Large intestine (tissue), 3 donors: Measurements from ENCODE around the gene SIDT1. TPM values are rescaled to one million over a fixed set of nuclear protein-coding genes. Genes with fewer than 3 reads are reported as not detected.

Experiments
- DNase-seq, 2 donors: peaks; one replicate each; pipeline versions ENCODE4 v3.0.0 to v3.0.0-alpha.2; 2013
- H3K27ac ChIP-seq: one replicate; pipeline ENCODE4 v1.5.1; 2013; ENCODE audit warnings: low read length
- H3K27me3 ChIP-seq: 2 replicates; pipeline ENCODE4 v1.6.1; 2013; ENCODE audit warnings: low read length; ENCODE audit not compliant: control insufficient read depth, insufficient read depth
- H3K36me3 ChIP-seq: 2 replicates; pipeline ENCODE4 v1.6.1; 2013; ENCODE audit warnings: low read length; ENCODE audit not compliant: control insufficient read depth, insufficient read depth
- H3K4me1 ChIP-seq: one replicate; pipeline ENCODE4 v1.6.1; 2013; ENCODE audit warnings: low read length; ENCODE audit not compliant: control insufficient read depth, insufficient read depth
- H3K4me3 ChIP-seq: one replicate; pipeline ENCODE4 v1.5.1; 2013; ENCODE audit warnings: low read length
- H3K9me3 ChIP-seq: one replicate; pipeline ENCODE4 v1.6.1; 2013; ENCODE audit warnings: mild to moderate bottlenecking, low read depth, low read length, moderate library complexity; ENCODE audit not compliant: control insufficient read depth
- WGBS: methylation state at CpG from one replicate; pipeline ENCODE4 v1.1.5; 2013; ENCODE audit warnings: low lambda C conversion rate; ENCODE audit not compliant: insufficient coverage; 5-methylcytosine and 5-hydroxymethylcytosine counted together
- polyA plus RNA-seq: library from polyadenylated mRNA; unstranded; fragments of 120-200 nt; gene quantifications from one replicate; pipeline ENCODE4 v1.2.1, GENCODE V29; 2013

SIDT1 gene
- polyA plus RNA-seq, 1 donor = 4.5 TPM

DNA sequence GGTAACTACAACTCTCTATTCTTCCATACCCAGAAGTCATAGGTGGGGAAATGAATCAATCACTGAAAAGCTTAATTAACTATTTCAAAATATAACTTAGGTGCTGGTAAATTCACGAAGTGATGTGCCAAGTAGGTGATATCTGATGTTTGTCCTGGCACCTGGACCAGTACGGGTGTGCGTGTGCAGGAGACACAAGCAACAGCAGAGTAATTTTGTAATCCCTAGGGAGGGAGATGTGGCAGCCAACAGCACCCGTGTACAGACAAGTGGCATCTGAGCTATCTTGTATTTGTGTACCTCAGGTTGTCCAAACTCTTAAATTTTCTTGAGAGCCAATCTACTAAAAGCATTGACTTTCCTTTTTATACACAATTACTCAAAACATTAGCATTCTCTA lies 141.2 kb downstream of the SIDT1 start:
- no peaks in the 10 kb centered on the region for H3K9me3 ChIP-seq
- peaks cover 31% of the 10 kb centered on the region for H3K36me3 ChIP-seq
- no peaks in the 10 kb centered on the region for H3K4me1 ChIP-seq
- H3K4me3 ChIP-seq = no peak overlapping the region
- H3K27me3 ChIP-seq = no peaks in the 10 kb centered on the region
- no peak overlapping the region for H3K27ac ChIP-seq
- whole genome bisulfite sequencing = no CpG with 5 or more reads among the region's 4 CpGs
- DNase-seq = no peak

DNA sequence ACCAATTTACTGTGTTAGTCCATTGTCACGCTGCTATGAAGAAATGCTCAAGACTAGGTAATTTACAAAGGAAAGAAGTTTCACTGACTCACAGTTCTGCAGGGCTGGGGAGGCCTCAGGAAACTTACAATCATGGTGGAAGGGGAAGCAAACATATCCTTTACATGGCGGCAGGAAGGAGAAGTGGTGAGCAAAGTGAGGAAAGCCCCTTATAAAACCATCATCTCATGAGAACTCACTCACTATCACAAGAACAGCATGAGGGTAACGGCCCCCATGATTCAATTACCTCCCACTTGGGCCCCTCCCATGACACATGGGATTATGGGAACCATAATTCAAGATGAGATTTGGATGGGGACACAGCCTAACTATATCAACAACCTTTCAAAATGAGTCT lies 143.9 kb downstream of the SIDT1 start:
- WGBS = no CpG with 5 or more reads among the region's 3 CpGs

DNA sequence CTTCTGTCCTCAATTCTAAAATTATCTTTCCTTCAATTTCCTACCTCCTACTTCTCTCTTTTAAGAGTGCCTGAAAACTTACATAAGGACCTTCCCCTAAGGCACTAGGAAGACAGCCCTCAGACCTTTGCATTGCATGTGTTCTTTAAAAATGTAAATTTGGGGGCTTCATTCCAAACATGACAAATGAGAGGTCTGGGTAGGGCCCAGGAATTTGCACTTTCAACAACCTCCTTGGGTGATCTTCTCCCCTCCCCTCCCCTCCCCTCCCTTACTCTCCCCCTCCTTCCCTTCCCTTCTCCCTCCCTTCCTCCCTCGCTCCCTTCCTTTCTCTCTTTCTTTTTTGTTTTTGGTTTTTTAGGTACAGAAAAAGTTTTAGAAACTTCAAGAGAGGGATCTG lies 145.4 kb downstream of the SIDT1 start:
- no peak for DNase-seq
- Histone ChIP-seq H3K9me3 (peaks cover 3% of the 10 kb centered on the region), H3K4me3 (no peak overlapping the region), H3K27me3 (no peaks in the 10 kb centered on the region), H3K4me1 (no peaks in the 10 kb centered on the region), H3K27ac (no peak overlapping the region), H3K36me3 (peaks cover 21% of the 10 kb centered on the region)
- WGBS = no CpG with 5 or more reads among the region's 1 CpG

More for the DNA sequence above, 143.9 kb downstream of the SIDT1 start:
- Histone ChIP-seq H3K36me3 (peaks cover 31% of the 10 kb centered on the region), H3K9me3 (peaks cover 3% of the 10 kb centered on the region), H3K4me1 (no peaks in the 10 kb centered on the region), H3K27me3 (no peaks in the 10 kb centered on the region), H3K27ac (no peak overlapping the region), H3K4me3 (no peak overlapping the region)
- no peak for DNase-seq

DNA sequence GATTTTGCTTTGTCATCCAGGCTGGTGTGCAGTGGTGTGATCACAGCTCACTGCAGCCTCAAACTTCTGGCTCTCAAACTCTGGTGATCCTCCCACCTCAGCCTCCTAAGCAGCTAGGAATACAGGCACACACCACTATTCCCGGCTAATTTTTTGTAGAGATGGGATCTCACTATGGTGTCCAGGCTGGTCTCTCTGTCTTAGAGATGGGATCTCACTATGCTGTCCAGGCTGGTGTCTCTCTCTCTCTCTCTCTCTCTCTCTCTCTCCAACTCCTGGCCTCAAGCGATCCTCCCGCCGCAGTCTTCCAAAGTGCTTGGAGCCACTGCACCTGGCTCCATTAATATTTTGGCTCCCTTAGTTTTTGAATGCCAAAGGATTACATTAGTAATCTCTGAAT lies 146.4 kb downstream of the SIDT1 start:
- no CpG with 5 or more reads among the region's 4 CpGs for WGBS
- Histone ChIP-seq H3K36me3 (peaks cover 16% of the 10 kb centered on the region), H3K9me3 (peaks cover 9% of the 10 kb centered on the region), H3K4me1 (no peaks in the 10 kb centered on the region), H3K27me3 (no peaks in the 10 kb centered on the region), H3K4me3 (no peak overlapping the region), H3K27ac (no peak overlapping the region)
- no peak for DNase-seq

Other genes with a start within 250 kb of the SIDT1 start
- 11.9 TPM for gene CFAP44, start 91.1 kb upstream of the SIDT1 start, polyA plus RNA-seq
- gene SPICE1, start 17.4 kb upstream of the SIDT1 start, polyA plus RNA-seq = 12.8 TPM
- 14.5 TPM for gene USF3, start 164.1 kb downstream of the SIDT1 start, polyA plus RNA-seq
- 85.5 TPM for gene NAA50, start 213.7 kb downstream of the SIDT1 start, polyA plus RNA-seq
- 46.3 TPM for gene ATP6V1A, start 214.5 kb downstream of the SIDT1 start, polyA plus RNA-seq